B cell (primary cell): Measurements from ENCODE around the gene SPTBN1. TPM values are rescaled to one million over a fixed set of nuclear protein-coding genes. Genes with fewer than 3 reads are reported as not detected.

Source experiments
- ATAC-seq: fragments of 200-7000 bp; cut with Tn5 transposase; one replicate; pipeline ENCODE4 v1.10.0; 2021; ENCODE audit warnings: low read depth, mild to moderate bottlenecking, moderate number of reproducible peaks, moderate library complexity
- CTCF ChIA-PET: fragments of 350-600 bp; sonication (Branson Sonifier 250); formaldehyde crosslinking; loops from one replicate; lab custom pipeline; 2021; ENCODE audit warnings: antibody characterized with exemption, inconsistent platforms; lab: Charles Lee
- POLR2A ChIA-PET: fragments of 350-600 bp; sonication (Branson Sonifier 250); formaldehyde crosslinking; loops from one replicate; lab custom pipeline; 2021; ENCODE audit warnings: antibody characterized with exemption; lab: Charles Lee
- DNase-seq: peaks from one replicate; pipeline ENCODE4 v3.0.0; 2013
- H2AFZ ChIP-seq: 2 replicates; pipeline ENCODE4 v1.6.1; 2012; ENCODE audit warnings: mild to moderate bottlenecking, low read depth, low read length; ENCODE audit not compliant: insufficient read depth, poor library complexity, severe bottlenecking
- H3K27ac ChIP-seq, 2 donors: 1 replicate in 1 of 2; 2 replicates in 1 of 2; pipeline ENCODE4 v1.5.1; 2012 to 2013; ENCODE audit warnings: low read length in 2 of 2, mild to moderate bottlenecking in 2 of 2, moderate library complexity in 1 of 2
- H3K27me3 ChIP-seq, 4 experiments: fragments of 200-600 bp in 1 of 4; sonication (generic) in 1 of 4; replicated peaks in 1 of 4; 1 replicate in 2 of 4; 2 replicates in 2 of 4; pipeline versions ENCODE4 v1.6.1 to v1.7.0; 2013 to 2016; ENCODE audit warnings: low read length in 3 of 4, mild to moderate bottlenecking in 2 of 4, mixed read lengths in 1 of 4, moderate library complexity in 1 of 4; ENCODE audit not compliant: insufficient read depth in 4 of 4, control insufficient read depth in 3 of 4; ENCODE audit errors: control extremely low read depth in 1 of 4
- H3K36me3 ChIP-seq, 2 experiments: replicated peaks in 1 of 2; 1 replicate in 1 of 2; 2 replicates in 1 of 2; pipeline versions ENCODE4 v1.6.1 to v1.7.1; 2013; ENCODE audit warnings: low read length in 1 of 2; ENCODE audit not compliant: insufficient read depth in 2 of 2, control insufficient read depth in 1 of 2; ENCODE audit errors: control extremely low read depth in 1 of 2, extremely low read depth in 1 of 2
- H3K4me1 ChIP-seq, 2 donors: fragments of 200-600 bp in 1 of 2; sonication (generic) in 1 of 2; 1 replicate in 1 of 2; 2 replicates in 1 of 2; pipeline versions ENCODE4 v1.5.1 to v1.6.1; 2013 to 2017; ENCODE audit warnings: low read length in 2 of 2; ENCODE audit not compliant: control insufficient read depth in 2 of 2, insufficient read depth in 2 of 2
- H3K4me2 ChIP-seq: replicated peaks from 2 replicates; pipeline ENCODE3; 2012; ENCODE audit warnings: mild to moderate bottlenecking, low read depth, low read length; ENCODE audit not compliant: poor library complexity, severe bottlenecking
- H3K4me3 ChIP-seq, 5 experiments: fragments of 200-600 bp in 1 of 5; sonication (generic) in 1 of 5; 1 replicate in 3 of 5; 2 replicates in 2 of 5; pipeline versions ENCODE4 v1.5.1 to v1.7.0; 2011 to 2016; ENCODE audit warnings: low read length in 4 of 5, mild to moderate bottlenecking in 4 of 5, low read depth in 2 of 5, control low read depth in 1 of 5, moderate library complexity in 1 of 5; ENCODE audit not compliant: insufficient read depth in 1 of 5; ENCODE audit errors: control extremely low read depth in 1 of 5, extremely low read depth in 1 of 5
- H3K79me2 ChIP-seq: fragments of 200-600 bp; sonication (generic); one replicate; pipeline ENCODE4 v1.6.0; 2016; ENCODE audit warnings: low read length; ENCODE audit not compliant: control insufficient read depth, insufficient read depth
- H3K9ac ChIP-seq: fragments of 200-600 bp; sonication (generic); 2 replicates; pipeline ENCODE4 v1.6.1; 2017; ENCODE audit warnings: mild to moderate bottlenecking, low read length, moderate library complexity
- H3K9me3 ChIP-seq, 3 donors: one replicate each; pipeline versions ENCODE4 v1.6.1 to v1.7.1; 2013; ENCODE audit warnings: low read length in 2 of 3; ENCODE audit not compliant: control insufficient read depth in 2 of 3, insufficient read depth in 1 of 3; ENCODE audit errors: control extremely low read depth in 1 of 3
- H4K20me1 ChIP-seq: 2 replicates; pipeline ENCODE4 v1.6.0; 2012; ENCODE audit warnings: mild to moderate bottlenecking, low read length; ENCODE audit not compliant: insufficient read depth, control insufficient read depth, poor library complexity, severe bottlenecking
- H3K27ac Mint-ChIP-seq: one replicate; pipeline ENCODE4 v1.8.0; 2021; ENCODE audit warnings: mixed read lengths
- H3K27me3 Mint-ChIP-seq: one replicate; pipeline ENCODE4 v1.8.0; 2021; ENCODE audit warnings: mixed read lengths
- H3K4me1 Mint-ChIP-seq: one replicate; pipeline ENCODE4 v1.8.0; 2021; ENCODE audit warnings: mixed read lengths
- H3K4me3 Mint-ChIP-seq: one replicate; pipeline ENCODE4 v1.8.0; 2021; ENCODE audit warnings: mixed read lengths
- H3K9me3 Mint-ChIP-seq: one replicate; pipeline ENCODE4 v1.8.0; 2022; ENCODE audit warnings: mixed read lengths; ENCODE audit not compliant: insufficient read depth
- EZH2 ChIP-seq: IDR thresholded peaks from 2 replicates; pipeline ENCODE4 v1.6.1; 2012; ENCODE audit warnings: borderline replicate concordance, low read depth, mild to moderate bottlenecking, moderate library complexity, low read length; ENCODE audit not compliant: insufficient read depth, poor library complexity, severe bottlenecking
- WGBS: methylation state at CpG from one replicate; pipeline ENCODE4 v1.1.5; 2013; ENCODE audit warnings: missing lambda C conversion rate; ENCODE audit not compliant: insufficient coverage; 5-methylcytosine and 5-hydroxymethylcytosine counted together
- intact Hi-C: fragments of 100-400 bp; cut with micrococcal nuclease; formaldehyde crosslinking; loops from one replicate; pipeline ENCODE4 v1.10.0; 2022
- polyA plus RNA-seq: library from polyadenylated mRNA; depleted of rRNA; stranded (reverse); fragments of >200 nt; gene quantifications from 2 replicates; pipeline ENCODE4 v1.2.3, GENCODE V29; 2012
- total RNA-seq, 2 donors: library from RNA; stranded (reverse); fragments of 120-200 nt in 1 of 2; gene quantifications; 1 replicate in 1 of 2; 2 replicates in 1 of 2; pipeline versions ENCODE4 v1.2.3 to v1.2.4, GENCODE V29; 2013 to 2022
- TF ChIP-seq, protein P1 (sequence below): fragments of 200-600 bp; IDR thresholded peaks from one replicate; pipeline ENCODE4 v1.8.0; 2022; ENCODE audit warnings: antibody characterized with exemption, mild to moderate bottlenecking

Gene SPTBN1
- total and polyA plus RNA-seq, 2 donors (not counting 1 experiment from before 2014, with no cell fraction given) = 43.7 to 144 TPM

DNA sequence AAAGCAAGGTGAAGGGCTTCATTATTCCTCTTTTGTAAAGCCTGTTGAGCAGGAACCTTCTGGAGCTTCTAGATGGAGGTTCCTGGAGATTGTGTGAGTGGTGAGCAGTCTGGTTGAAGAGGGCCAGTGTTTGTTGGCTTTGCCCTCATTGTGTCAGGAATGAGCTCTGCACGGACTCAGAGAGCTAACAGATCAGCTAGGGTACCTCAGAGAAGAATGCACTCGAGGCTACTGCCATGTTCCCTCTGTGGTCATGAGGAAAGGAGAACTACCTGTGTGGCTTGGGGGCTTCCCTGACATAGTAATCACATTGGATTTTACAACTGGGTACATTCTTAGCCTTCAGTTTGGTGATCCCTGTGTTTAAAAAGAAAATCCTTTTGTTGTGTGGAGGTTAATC lies 46.6 kb downstream of the SPTBN1 start:
- no peak overlapping the region for H3K4me2 ChIP-seq
- no peaks in the 10 kb centered on the region for H4K20me1 ChIP-seq
- intact Hi-C loops = loop anchor here (1.0 kb wide), 1 partner anchor 395 kb away; no protein-coding TSS in a partner anchor
- Mint-ChIP-seq H3K4me3 (no peak overlapping the region), H3K27ac (no peak overlapping the region), H3K27me3 (no peaks in the 10 kb centered on the region), H3K4me1 (no peaks in the 10 kb centered on the region), H3K9me3 (no peaks in the 10 kb centered on the region)
- H3K79me2 ChIP-seq = no peaks in the 10 kb centered on the region
- POLR2A ChIA-PET = no interaction called here
- ATAC-seq (no peak), DNase-seq (no peak)
- H3K9ac ChIP-seq = no peak overlapping the region
- H2AFZ ChIP-seq = no peak overlapping the region
- H3K4me1 ChIP-seq = no peaks in the 10 kb centered on the region
- H3K4me3 ChIP-seq = no peak overlapping the region
- CTCF ChIA-PET = interaction anchor here (0.5 to 2.8 kb wide), 7 partner anchors 20 to 399 kb away, joined by 3 to 27 read pairs (median 4); no protein-coding TSS in a partner anchor
- H3K9me3 ChIP-seq = no peaks in the 10 kb centered on the region
- TF ChIP-seq, protein P1, sequence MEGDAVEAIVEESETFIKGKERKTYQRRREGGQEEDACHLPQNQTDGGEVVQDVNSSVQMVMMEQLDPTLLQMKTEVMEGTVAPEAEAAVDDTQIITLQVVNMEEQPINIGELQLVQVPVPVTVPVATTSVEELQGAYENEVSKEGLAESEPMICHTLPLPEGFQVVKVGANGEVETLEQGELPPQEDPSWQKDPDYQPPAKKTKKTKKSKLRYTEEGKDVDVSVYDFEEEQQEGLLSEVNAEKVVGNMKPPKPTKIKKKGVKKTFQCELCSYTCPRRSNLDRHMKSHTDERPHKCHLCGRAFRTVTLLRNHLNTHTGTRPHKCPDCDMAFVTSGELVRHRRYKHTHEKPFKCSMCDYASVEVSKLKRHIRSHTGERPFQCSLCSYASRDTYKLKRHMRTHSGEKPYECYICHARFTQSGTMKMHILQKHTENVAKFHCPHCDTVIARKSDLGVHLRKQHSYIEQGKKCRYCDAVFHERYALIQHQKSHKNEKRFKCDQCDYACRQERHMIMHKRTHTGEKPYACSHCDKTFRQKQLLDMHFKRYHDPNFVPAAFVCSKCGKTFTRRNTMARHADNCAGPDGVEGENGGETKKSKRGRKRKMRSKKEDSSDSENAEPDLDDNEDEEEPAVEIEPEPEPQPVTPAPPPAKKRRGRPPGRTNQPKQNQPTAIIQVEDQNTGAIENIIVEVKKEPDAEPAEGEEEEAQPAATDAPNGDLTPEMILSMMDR = no peak
- TF ChIP-seq EZH2 = no peak
- H3K36me3 ChIP-seq = no peaks in the 10 kb centered on the region
- no peak overlapping the region for H3K27ac ChIP-seq
- 88% methylated on average over 1 of the region's 2 CpGs for WGBS
- no peaks in the 10 kb centered on the region for H3K27me3 ChIP-seq

DNA sequence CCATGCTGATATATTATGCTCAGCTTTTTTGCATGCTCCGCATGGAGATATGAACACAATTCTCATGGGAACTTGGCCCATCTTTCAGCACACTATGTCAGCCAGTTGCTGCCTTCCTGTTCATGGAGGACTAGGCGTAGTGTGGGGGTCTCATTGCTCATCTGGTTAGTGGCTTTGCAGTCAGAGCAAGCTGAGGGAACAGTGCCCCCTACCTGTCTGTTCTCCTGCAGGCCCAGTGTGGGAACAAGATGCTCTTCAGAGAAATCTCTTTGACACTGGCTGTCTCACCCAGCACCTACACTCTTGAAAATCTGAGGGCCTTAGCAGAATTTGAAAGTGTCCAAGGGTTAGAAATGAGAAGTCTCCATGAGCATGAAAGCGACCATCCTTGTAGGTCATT lies 47.1 kb downstream of the SPTBN1 start:
- Histone ChIP-seq H3K4me1 (no peaks in the 10 kb centered on the region), H3K9ac (no peak overlapping the region), H3K27ac (no peak overlapping the region), H4K20me1 (no peaks in the 10 kb centered on the region), H3K4me2 (no peak overlapping the region), H3K36me3 (no peaks in the 10 kb centered on the region), H2AFZ (no peak overlapping the region), H3K4me3 (no peak overlapping the region), H3K79me2 (no peaks in the 10 kb centered on the region), H3K9me3 (no peaks in the 10 kb centered on the region), H3K27me3 (no peaks in the 10 kb centered on the region)
- Mint-ChIP-seq H3K9me3 (no peaks in the 10 kb centered on the region), H3K27ac (no peak overlapping the region), H3K27me3 (no peaks in the 10 kb centered on the region), H3K4me1 (no peaks in the 10 kb centered on the region), H3K4me3 (no peak overlapping the region)
- intact Hi-C loops = loop anchor here (1.0 kb wide), 1 partner anchor 396 kb away; no protein-coding TSS in a partner anchor
- DNase-seq (peak; percentile 46), ATAC-seq (peak; percentile 33)
- CTCF ChIA-PET = interaction anchor here (1.1 to 2.8 kb wide), 5 partner anchors 149 to 399 kb away, joined by 3 to 27 read pairs (median 4); no protein-coding TSS in a partner anchor
- TF ChIP-seq, protein P1 = peak; percentile 16
- no peak for TF ChIP-seq EZH2
- WGBS = 39% methylated on average over 2 of the region's 3 CpGs
- POLR2A ChIA-PET = no interaction called here
